Panc1 (cell line): Measurements from ENCODE around the gene MTA3. TPM values are rescaled to one million over a fixed set of nuclear protein-coding genes. Genes with fewer than 3 reads are reported as not detected.
"Not testable (repeated sequence)": the region's sequence is repeated elsewhere in the genome, so short reads cannot be mapped to it uniquely, and the experiment has no call there.

Experiments
- ATAC-seq: fragments of 200-7000 bp; cut with Tn5 transposase; 2 replicates; pipeline ENCODE4 v1.9.1; 2020; ENCODE audit warnings: mild to moderate bottlenecking, moderate library complexity
- BruUV-seq: library from RNA; stranded (reverse); fragments of 400-500 nt; replicated peaks from 2 replicates; lab custom pipeline; 2021; lab: Mats Ljungman, UMichigan
- CTCF ChIA-PET: fragments of 300-600 bp; sonication (Branson Sonifier 250); formaldehyde crosslinking; loops from one replicate; lab custom pipeline; 2022; ENCODE audit warnings: antibody characterized with exemption; lab: Charles Lee
- POLR2A ChIA-PET: fragments of 300-600 bp; sonication (Branson Sonifier 250); formaldehyde crosslinking; loops from one replicate; lab custom pipeline; 2022; ENCODE audit warnings: antibody characterized with exemption; lab: Charles Lee
- DNase-seq: peaks from one replicate; pipeline ENCODE4 v3.0.0-alpha.2; 2010; ENCODE audit warnings: low read depth, low spot score
- H3K27ac ChIP-seq: 2 replicates; pipeline ENCODE4 v1.5.1; 2011; ENCODE audit warnings: mild to moderate bottlenecking, low read length, inconsistent platforms
- H3K27me3 ChIP-seq: fragments of 200-500 bp; sonication (Bioruptor generic); 2 replicates; pipeline ENCODE4 v1.6.0; 2014; ENCODE audit warnings: low read length, inconsistent platforms; ENCODE audit not compliant: control insufficient read depth, insufficient read depth
- H3K36me3 ChIP-seq: fragments of 200-500 bp; sonication (Bioruptor generic); 2 replicates; pipeline ENCODE4 v1.5.1; 2014; ENCODE audit warnings: inconsistent platforms, mild to moderate bottlenecking, low read length, moderate library complexity; ENCODE audit not compliant: control insufficient read depth, insufficient read depth
- H3K4me1 ChIP-seq: 2 replicates; pipeline ENCODE4 v1.5.1; 2011; ENCODE audit warnings: inconsistent platforms, mild to moderate bottlenecking, low read length, moderate library complexity; ENCODE audit not compliant: control insufficient read depth, insufficient read depth
- H3K4me3 ChIP-seq, 2 experiments: 2 replicates each; pipeline ENCODE4 v1.5.1; 2011 to 2012; ENCODE audit warnings: low read depth in 2 of 2, low read length in 2 of 2, mild to moderate bottlenecking in 2 of 2, inconsistent platforms in 1 of 2, moderate library complexity in 1 of 2
- H3K9me3 ChIP-seq: fragments of 200-500 bp; sonication (Bioruptor generic); 2 replicates; pipeline ENCODE4 v1.5.1; 2014; ENCODE audit warnings: low read depth, mild to moderate bottlenecking, inconsistent platforms, low read length, moderate library complexity; ENCODE audit not compliant: control insufficient read depth, insufficient read depth
- CTCF ChIP-seq: fragments of 450-650 bp; IDR thresholded peaks from 2 replicates; pipeline ENCODE4 v1.5.1; 2017; ENCODE audit warnings: mild to moderate bottlenecking
- POLR2AphosphoS5 ChIP-seq: IDR thresholded peaks from 2 replicates; pipeline ENCODE4 v1.6.1; 2012; ENCODE audit warnings: mild to moderate bottlenecking, low read depth, low read length, moderate library complexity
- SIN3A ChIP-seq: IDR thresholded peaks from 2 replicates; pipeline ENCODE4 v1.6.1; 2012; ENCODE audit warnings: low read depth, mild to moderate bottlenecking, low read length, moderate library complexity, borderline replicate concordance; ENCODE audit not compliant: insufficient read depth
- TCF7L2 ChIP-seq: IDR thresholded peaks from 2 replicates; pipeline ENCODE4 v1.6.1; 2011; ENCODE audit warnings: mild to moderate bottlenecking, low read depth, low read length, inconsistent platforms
- in situ Hi-C: cut with HindIII; loops from 2 replicates; pipeline ENCODE4 v1.10.0; 2016; ENCODE audit warnings: low sequenced_read_pairs, low pct_unique_long_range_greater_than_20kb
- intact Hi-C: fragments of 100-400 bp; cut with micrococcal nuclease; formaldehyde crosslinking; loops from one replicate; pipeline ENCODE4 v1.10.0; 2022; ENCODE audit not compliant: unreplicated experiment
- total RNA-seq: library from RNA; stranded (reverse); gene quantifications from one replicate; pipeline ENCODE4 v1.2.1, GENCODE V29; 2021; ENCODE audit not compliant: unreplicated experiment
- TF ChIP-seq, protein P1 (sequence below), 2 experiments: IDR thresholded peaks; 2 replicates each; pipeline ENCODE4 v1.6.1; 2011 to 2012; ENCODE audit warnings: low read depth in 2 of 2, control low read depth in 1 of 2, low read length in 1 of 2, mild to moderate bottlenecking in 1 of 2, moderate library complexity in 1 of 2; ENCODE audit not compliant: insufficient read depth in 1 of 2

MTA3 gene
- total RNA-seq, 1 experiment from 2014 or later, result 65.6 TPM

DNA sequence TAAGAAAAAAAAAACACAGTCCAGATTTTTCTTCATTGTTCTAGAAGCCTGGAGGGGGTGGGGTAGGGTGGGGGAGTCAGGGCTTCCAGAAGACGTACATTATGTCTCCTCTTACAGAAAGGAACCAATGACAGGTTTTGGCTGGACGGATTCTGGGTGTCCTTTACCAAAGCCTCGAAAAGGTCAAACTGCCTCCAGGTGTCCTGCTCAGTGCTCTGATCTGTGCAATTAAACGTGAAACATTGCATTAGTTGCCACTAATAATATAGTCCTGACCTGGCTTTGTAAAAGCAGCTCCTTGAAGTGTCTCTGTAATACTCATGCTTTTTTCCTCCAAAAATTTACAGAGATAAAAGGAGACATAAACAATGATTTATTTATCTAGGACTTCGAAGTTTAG, 11.1 kb upstream of the MTA3 start:
- in situ Hi-C loops, result no loop called here
- CTCF ChIA-PET, result interaction anchor here (0.6 kb wide), 2 partner anchors 133 to 182 kb away, joined by 3 read pairs; no protein-coding TSS in a partner anchor
- POLR2A ChIA-PET, result no interaction called here

DNA sequence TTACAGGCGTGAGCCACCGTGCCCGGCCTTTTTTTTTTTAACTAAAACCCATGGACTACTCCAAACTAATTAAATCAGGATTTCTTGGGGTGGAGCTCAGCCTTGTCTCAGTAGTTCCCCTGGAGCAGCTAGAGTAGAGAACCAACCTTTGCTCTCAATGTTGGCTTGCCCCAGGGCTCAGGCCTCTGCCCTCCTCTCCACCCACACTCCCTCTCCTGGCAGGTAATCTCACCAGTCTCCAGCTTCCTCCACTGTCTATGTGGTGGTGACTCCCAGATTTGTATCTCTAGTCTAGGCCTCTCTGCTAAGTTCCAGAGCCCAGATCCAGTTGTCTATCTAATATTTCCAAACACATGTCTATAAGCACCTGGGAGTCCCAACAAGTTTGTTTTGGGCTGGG, 9.6 kb upstream of the MTA3 start:
- in situ Hi-C loops, result no loop called here
- DNase-seq (no peak), ATAC-seq (peak; percentile 51; the same call in 1 of the 2 replicates)
- ChIA-PET CTCF (interaction anchor here (0.7 kb wide), 1 partner anchor 9 kb away, joined by 3 read pairs; no protein-coding TSS in a partner anchor), POLR2A (no interaction called here)
- H3K27me3 ChIP-seq, result no peaks in the 10 kb centered on the region
- BruUV-seq, result no TSS peak
- TF ChIP-seq TCF7L2, result no peak
- no peak for TF ChIP-seq SIN3A
- no peak for TF ChIP-seq CTCF
- TF ChIP-seq, protein P1, sequence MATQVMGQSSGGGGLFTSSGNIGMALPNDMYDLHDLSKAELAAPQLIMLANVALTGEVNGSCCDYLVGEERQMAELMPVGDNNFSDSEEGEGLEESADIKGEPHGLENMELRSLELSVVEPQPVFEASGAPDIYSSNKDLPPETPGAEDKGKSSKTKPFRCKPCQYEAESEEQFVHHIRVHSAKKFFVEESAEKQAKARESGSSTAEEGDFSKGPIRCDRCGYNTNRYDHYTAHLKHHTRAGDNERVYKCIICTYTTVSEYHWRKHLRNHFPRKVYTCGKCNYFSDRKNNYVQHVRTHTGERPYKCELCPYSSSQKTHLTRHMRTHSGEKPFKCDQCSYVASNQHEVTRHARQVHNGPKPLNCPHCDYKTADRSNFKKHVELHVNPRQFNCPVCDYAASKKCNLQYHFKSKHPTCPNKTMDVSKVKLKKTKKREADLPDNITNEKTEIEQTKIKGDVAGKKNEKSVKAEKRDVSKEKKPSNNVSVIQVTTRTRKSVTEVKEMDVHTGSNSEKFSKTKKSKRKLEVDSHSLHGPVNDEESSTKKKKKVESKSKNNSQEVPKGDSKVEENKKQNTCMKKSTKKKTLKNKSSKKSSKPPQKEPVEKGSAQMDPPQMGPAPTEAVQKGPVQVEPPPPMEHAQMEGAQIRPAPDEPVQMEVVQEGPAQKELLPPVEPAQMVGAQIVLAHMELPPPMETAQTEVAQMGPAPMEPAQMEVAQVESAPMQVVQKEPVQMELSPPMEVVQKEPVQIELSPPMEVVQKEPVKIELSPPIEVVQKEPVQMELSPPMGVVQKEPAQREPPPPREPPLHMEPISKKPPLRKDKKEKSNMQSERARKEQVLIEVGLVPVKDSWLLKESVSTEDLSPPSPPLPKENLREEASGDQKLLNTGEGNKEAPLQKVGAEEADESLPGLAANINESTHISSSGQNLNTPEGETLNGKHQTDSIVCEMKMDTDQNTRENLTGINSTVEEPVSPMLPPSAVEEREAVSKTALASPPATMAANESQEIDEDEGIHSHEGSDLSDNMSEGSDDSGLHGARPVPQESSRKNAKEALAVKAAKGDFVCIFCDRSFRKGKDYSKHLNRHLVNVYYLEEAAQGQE (IDR thresholded peaks at IDR 0.05; ENCODE audit: insufficient read depth in 1 of 2, low read depth in 2 of 2, low read length in 1 of 2), result no peak
- TF ChIP-seq POLR2AphosphoS5, result no peak
- H3K9me3 ChIP-seq, result no peaks in the 10 kb centered on the region
- no peak overlapping the region for H3K4me3 ChIP-seq
- intact Hi-C loops, result no loop called here
- no peaks in the 10 kb centered on the region for H3K36me3 ChIP-seq
- H3K27ac ChIP-seq, result no peak overlapping the region
- H3K4me1 ChIP-seq, result no peaks in the 10 kb centered on the region; the same call in 1 of the 2 replicates

More for the DNA sequence above, 11.1 kb upstream of the MTA3 start:
- intact Hi-C loops, result no loop called here
- no peak for ATAC-seq
- H3K4me1 ChIP-seq, result no peaks in the 10 kb centered on the region; the same call in 1 of the 2 replicates
- no peak overlapping the region for H3K4me3 ChIP-seq
- H3K27ac ChIP-seq, result no peak overlapping the region
- no peak for DNase-seq
- H3K27me3 ChIP-seq, result no peaks in the 10 kb centered on the region
- TF ChIP-seq POLR2AphosphoS5 (no peak), SIN3A (no peak), TCF7L2 (no peak), CTCF (no peak)
- TF ChIP-seq, protein P1 (IDR thresholded peaks at IDR 0.05; ENCODE audit: insufficient read depth in 1 of 2, low read depth in 2 of 2, low read length in 1 of 2), result no peak
- no peaks in the 10 kb centered on the region for H3K9me3 ChIP-seq
- BruUV-seq, result no TSS peak
- H3K36me3 ChIP-seq, result no peaks in the 10 kb centered on the region

- POLR2A ChIA-PET, H3K27ac ChIP-seq, BruUV-seq, intact Hi-C loops, H3K4me3 ChIP-seq, H3K9me3 ChIP-seq, H3K4me1 ChIP-seq, DNase-seq, in situ Hi-C loops, ATAC-seq, CTCF ChIA-PET, H3K36me3 ChIP-seq, H3K27me3 ChIP-seq: not testable (repeated sequence)
Observed at GRCh38 chr2:42560133-42560532, 8.3 kb upstream of the MTA3 start.
